ENCODE results near the gene FGFRL1. TPM values are rescaled to one million over a fixed set of nuclear protein-coding genes. Genes with fewer than 3 reads are reported as not detected.

Gene FGFRL1
- total and polyA plus RNA-seq, 2 of the 13 experiments (the other 11 are each of a cell fraction or from before 2014, with no cell fraction given), result 19.1 to 30.6 TPM

DNA sequence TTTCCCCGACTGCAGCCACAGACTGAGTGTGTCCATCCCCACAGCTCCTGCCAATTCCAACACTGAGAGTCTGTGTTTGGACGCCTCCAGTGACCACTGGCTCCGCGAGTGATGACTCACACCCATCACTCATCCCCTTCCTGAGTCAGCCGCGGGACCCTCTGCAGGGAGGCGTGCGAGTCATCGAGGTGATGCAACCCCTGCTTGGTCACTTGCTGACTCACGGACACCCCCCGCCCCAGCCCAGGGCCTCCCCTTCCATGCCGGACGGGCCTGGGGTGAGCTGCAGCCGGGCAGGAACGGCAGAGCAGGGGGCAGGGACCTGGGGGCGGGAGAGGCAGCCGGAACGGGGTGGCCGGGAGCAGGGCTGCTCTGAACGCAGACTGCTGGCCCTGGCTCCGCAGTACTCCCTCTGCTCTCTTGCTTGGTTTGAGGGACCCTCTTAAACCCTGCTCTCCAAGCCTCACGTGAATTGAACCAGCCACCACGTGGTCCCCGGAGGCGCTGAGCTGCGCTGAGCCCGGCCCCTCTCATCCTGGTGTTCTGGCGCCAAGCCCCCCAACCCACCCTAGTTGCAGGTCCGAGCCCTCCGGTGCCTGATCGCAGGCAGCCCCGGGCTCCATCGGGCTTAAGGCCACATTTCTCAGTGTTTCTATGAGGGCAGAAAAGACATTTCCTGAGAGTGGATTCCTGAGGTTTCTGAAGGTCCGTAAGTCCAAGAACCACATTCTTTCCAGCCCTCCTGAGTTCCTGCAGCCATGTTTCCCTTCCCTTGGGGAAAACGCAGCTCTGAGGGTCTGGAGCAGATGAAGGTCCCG is 32.4 kb downstream of the FGFRL1 start (continued):
- TF ChIP-seq SKI (IDR thresholded peaks at IDR 0.05; ENCODE audit: partially characterized antibody) (peak; percentile 39), SAP130 (CRISPR knock-in tag; IDR thresholded peaks at IDR 0.05; ENCODE audit: low read depth) (peak; percentile 76), YY1 (IDR thresholded peaks at IDR 0.05; ENCODE audit: insufficient read depth, insufficient replicate concordance, low read depth, low read length) (no peak), FOXP1 (IDR thresholded peaks at IDR 0.05) (no peak), FOXP1 (CRISPR knock-in tag; IDR thresholded peaks at IDR 0.05) (no peak), FOXJ3 (CRISPR knock-in tag; IDR thresholded peaks at IDR 0.05; ENCODE audit: borderline replicate concordance) (no peak), RBM39 (IDR thresholded peaks at IDR 0.05; ENCODE audit: low read depth, low read length, poor library complexity, severe bottlenecking) (no peak), ZNF567 (CRISPR knock-in tag; IDR thresholded peaks at IDR 0.05; ENCODE audit: borderline replicate concordance) (no peak), KLF16 (CRISPR knock-in tag; IDR thresholded peaks at IDR 0.05) (peak in 1 of 2 experiments; percentile 71; a peak in 1 of 4 replicates), ZSCAN29 (CRISPR knock-in tag; conservative IDR thresholded peaks at IDR 0.05) (no peak), MED1 (CRISPR knock-in tag; IDR thresholded peaks at IDR 0.05) (0 out of 2 replicates have a peak, but pooled peaks have one; percentile 41), TBX2 (CRISPR knock-in tag; IDR thresholded peaks at IDR 0.05; ENCODE audit: borderline replicate concordance) (peak; percentile 55), PCBP1 (IDR thresholded peaks at IDR 0.05; ENCODE audit: borderline replicate concordance, low read depth, low read length) (no peak), ZBTB3 (CRISPR knock-in tag; IDR thresholded peaks at IDR 0.05; ENCODE audit: borderline replicate concordance, low read depth) (no peak), ZNF678 (CRISPR knock-in tag; IDR thresholded peaks at IDR 0.05) (no peak), ZKSCAN1 (IDR thresholded peaks at IDR 0.05; ENCODE audit: low read length) (no peak), ZFP62 (CRISPR knock-in tag; IDR thresholded peaks at IDR 0.05) (no peak), GTF3A (CRISPR knock-in tag; conservative IDR thresholded peaks at IDR 0.05) (no peak), ZFY (CRISPR knock-in tag; IDR thresholded peaks at IDR 0.05) (no peak), ZNF253 (CRISPR knock-in tag; IDR thresholded peaks at IDR 0.05; ENCODE audit: borderline replicate concordance) (no peak), HOXA7 (CRISPR knock-in tag; IDR thresholded peaks at IDR 0.05) (no peak), CCAR2 (optimal IDR thresholded peaks at IDR 0.05; ENCODE audit: low read depth, low read length) (no peak), NFATC3 (CRISPR knock-in tag; IDR thresholded peaks at IDR 0.05) (no peak), ZNF780A (CRISPR knock-in tag; IDR thresholded peaks at IDR 0.05) (0 out of 2 replicates have a peak, but pooled peaks have one; percentile 16)
- TF ChIP-seq, protein P1, sequence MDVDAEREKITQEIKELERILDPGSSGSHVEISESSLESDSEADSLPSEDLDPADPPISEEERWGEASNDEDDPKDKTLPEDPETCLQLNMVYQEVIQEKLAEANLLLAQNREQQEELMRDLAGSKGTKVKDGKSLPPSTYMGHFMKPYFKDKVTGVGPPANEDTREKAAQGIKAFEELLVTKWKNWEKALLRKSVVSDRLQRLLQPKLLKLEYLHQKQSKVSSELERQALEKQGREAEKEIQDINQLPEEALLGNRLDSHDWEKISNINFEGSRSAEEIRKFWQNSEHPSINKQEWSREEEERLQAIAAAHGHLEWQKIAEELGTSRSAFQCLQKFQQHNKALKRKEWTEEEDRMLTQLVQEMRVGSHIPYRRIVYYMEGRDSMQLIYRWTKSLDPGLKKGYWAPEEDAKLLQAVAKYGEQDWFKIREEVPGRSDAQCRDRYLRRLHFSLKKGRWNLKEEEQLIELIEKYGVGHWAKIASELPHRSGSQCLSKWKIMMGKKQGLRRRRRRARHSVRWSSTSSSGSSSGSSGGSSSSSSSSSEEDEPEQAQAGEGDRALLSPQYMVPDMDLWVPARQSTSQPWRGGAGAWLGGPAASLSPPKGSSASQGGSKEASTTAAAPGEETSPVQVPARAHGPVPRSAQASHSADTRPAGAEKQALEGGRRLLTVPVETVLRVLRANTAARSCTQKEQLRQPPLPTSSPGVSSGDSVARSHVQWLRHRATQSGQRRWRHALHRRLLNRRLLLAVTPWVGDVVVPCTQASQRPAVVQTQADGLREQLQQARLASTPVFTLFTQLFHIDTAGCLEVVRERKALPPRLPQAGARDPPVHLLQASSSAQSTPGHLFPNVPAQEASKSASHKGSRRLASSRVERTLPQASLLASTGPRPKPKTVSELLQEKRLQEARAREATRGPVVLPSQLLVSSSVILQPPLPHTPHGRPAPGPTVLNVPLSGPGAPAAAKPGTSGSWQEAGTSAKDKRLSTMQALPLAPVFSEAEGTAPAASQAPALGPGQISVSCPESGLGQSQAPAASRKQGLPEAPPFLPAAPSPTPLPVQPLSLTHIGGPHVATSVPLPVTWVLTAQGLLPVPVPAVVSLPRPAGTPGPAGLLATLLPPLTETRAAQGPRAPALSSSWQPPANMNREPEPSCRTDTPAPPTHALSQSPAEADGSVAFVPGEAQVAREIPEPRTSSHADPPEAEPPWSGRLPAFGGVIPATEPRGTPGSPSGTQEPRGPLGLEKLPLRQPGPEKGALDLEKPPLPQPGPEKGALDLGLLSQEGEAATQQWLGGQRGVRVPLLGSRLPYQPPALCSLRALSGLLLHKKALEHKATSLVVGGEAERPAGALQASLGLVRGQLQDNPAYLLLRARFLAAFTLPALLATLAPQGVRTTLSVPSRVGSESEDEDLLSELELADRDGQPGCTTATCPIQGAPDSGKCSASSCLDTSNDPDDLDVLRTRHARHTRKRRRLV (CRISPR knock-in tag; IDR thresholded peaks at IDR 0.05), result no peak
- TF ChIP-seq, protein P2, sequence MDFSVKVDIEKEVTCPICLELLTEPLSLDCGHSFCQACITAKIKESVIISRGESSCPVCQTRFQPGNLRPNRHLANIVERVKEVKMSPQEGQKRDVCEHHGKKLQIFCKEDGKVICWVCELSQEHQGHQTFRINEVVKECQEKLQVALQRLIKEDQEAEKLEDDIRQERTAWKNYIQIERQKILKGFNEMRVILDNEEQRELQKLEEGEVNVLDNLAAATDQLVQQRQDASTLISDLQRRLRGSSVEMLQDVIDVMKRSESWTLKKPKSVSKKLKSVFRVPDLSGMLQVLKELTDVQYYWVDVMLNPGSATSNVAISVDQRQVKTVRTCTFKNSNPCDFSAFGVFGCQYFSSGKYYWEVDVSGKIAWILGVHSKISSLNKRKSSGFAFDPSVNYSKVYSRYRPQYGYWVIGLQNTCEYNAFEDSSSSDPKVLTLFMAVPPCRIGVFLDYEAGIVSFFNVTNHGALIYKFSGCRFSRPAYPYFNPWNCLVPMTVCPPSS (IDR thresholded peaks at IDR 0.05), result no peak

Measured in HepG2 (cell line).